Measurements from ENCODE around the gene CDK19.

CDK19 gene

GRCh38 chr6:110563711-110564110 lies 251.6 kb downstream of the CDK19 start:
- H3K27ac ChIP-seq (ENCODE audit: low read depth in 2 of 2, low read length in 2 of 2) = no peak overlapping the region
- no peak overlapping the region for H3K9ac ChIP-seq (ENCODE audit: low read depth in 1 of 2, low read length in 2 of 2)
- H3K4me1 ChIP-seq (ENCODE audit: control insufficient read depth in 2 of 2, insufficient read depth in 2 of 2, low read length in 2 of 2) = peaks cover 18 to 36% of the 10 kb centered on the region in 2 donors
- no peaks in the 10 kb centered on the region for H3K27me3 ChIP-seq (ENCODE audit: control insufficient read depth in 2 of 2, insufficient read depth in 2 of 2, low read length in 2 of 2)
- H3K36me3 ChIP-seq (ENCODE audit: control insufficient read depth in 2 of 2, insufficient read depth in 2 of 2, low read length in 2 of 2) = no peaks in the 10 kb centered on the region
- no peak overlapping the region for H3K4me3 ChIP-seq (ENCODE audit: low read length in 2 of 2)
- no peaks in the 10 kb centered on the region for H3K9me3 ChIP-seq (ENCODE audit: control insufficient read depth in 2 of 2, low read length in 2 of 2)

GRCh38 chr6:110562316-110562915 lies 252.9 kb downstream of the CDK19 start:
- Histone ChIP-seq H3K27me3 (ENCODE audit: control insufficient read depth in 2 of 2, insufficient read depth in 2 of 2, low read length in 2 of 2) (no peaks in the 10 kb centered on the region), H3K4me1 (ENCODE audit: control insufficient read depth in 2 of 2, insufficient read depth in 2 of 2, low read length in 2 of 2) (peaks cover 15 to 30% of the 10 kb centered on the region in 2 donors), H3K4me3 (ENCODE audit: low read length in 2 of 2) (no peak overlapping the region), H3K9me3 (ENCODE audit: control insufficient read depth in 2 of 2, low read length in 2 of 2) (no peaks in the 10 kb centered on the region), H3K36me3 (ENCODE audit: control insufficient read depth in 2 of 2, insufficient read depth in 2 of 2, low read length in 2 of 2) (no peaks in the 10 kb centered on the region), H3K9ac (ENCODE audit: low read depth in 1 of 2, low read length in 2 of 2) (no peak overlapping the region), H3K27ac (ENCODE audit: low read depth in 2 of 2, low read length in 2 of 2) (no peak overlapping the region)

DNA sequence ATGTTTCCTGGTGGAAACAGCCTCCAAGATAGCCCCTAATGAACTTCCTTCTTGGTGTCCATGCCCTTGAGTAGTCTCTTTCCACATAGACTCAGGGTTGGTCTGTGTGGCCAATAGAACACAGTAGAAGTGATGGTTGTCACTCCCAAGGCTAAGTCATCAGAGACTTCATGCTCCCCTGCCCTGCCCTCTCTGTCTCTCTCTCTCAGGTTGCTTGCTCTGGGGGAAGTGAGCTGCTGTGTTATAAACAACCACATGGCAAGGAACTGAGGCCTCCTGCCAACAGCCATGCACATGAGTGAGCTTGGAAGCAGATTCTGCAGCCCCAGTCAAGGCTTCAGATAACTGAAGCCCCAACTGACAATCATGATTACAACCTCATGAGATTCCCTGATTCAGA lies 253.6 kb downstream of the CDK19 start:
- no peak overlapping the region for H3K4me3 ChIP-seq (ENCODE audit: low read length in 2 of 2)
- H3K36me3 ChIP-seq (ENCODE audit: control insufficient read depth in 2 of 2, insufficient read depth in 2 of 2, low read length in 2 of 2) = no peaks in the 10 kb centered on the region
- no peak overlapping the region for H3K27ac ChIP-seq (ENCODE audit: low read depth in 2 of 2, low read length in 2 of 2)
- no peaks in the 10 kb centered on the region for H3K9me3 ChIP-seq (ENCODE audit: control insufficient read depth in 2 of 2, low read length in 2 of 2)
- no peak overlapping the region for H3K9ac ChIP-seq (ENCODE audit: low read depth in 1 of 2, low read length in 2 of 2)
- no peaks in the 10 kb centered on the region for H3K27me3 ChIP-seq (ENCODE audit: control insufficient read depth in 2 of 2, insufficient read depth in 2 of 2, low read length in 2 of 2)
- peaks cover 11 to 23% of the 10 kb centered on the region in 2 donors for H3K4me1 ChIP-seq (ENCODE audit: control insufficient read depth in 2 of 2, insufficient read depth in 2 of 2, low read length in 2 of 2)

GRCh38 chr6:110561008-110561396 lies 254.3 kb downstream of the CDK19 start:
- no peaks in the 10 kb centered on the region for H3K36me3 ChIP-seq (ENCODE audit: control insufficient read depth in 2 of 2, insufficient read depth in 2 of 2, low read length in 2 of 2)
- peaks cover 5 to 17% of the 10 kb centered on the region in 2 donors for H3K4me1 ChIP-seq (ENCODE audit: control insufficient read depth in 2 of 2, insufficient read depth in 2 of 2, low read length in 2 of 2)
- H3K9ac ChIP-seq (ENCODE audit: low read depth in 1 of 2, low read length in 2 of 2) = no peak overlapping the region
- no peak overlapping the region for H3K4me3 ChIP-seq (ENCODE audit: low read length in 2 of 2)
- H3K9me3 ChIP-seq (ENCODE audit: control insufficient read depth in 2 of 2, low read length in 2 of 2) = no peaks in the 10 kb centered on the region
- H3K27ac ChIP-seq (ENCODE audit: low read depth in 2 of 2, low read length in 2 of 2) = peak overlapping the region in 1 of 2 donors; percentile 55
- no peaks in the 10 kb centered on the region for H3K27me3 ChIP-seq (ENCODE audit: control insufficient read depth in 2 of 2, insufficient read depth in 2 of 2, low read length in 2 of 2)

GRCh38 chr6:110560239-110561007 lies 254.8 kb downstream of the CDK19 start:
- Histone ChIP-seq H3K36me3 (ENCODE audit: control insufficient read depth in 2 of 2, insufficient read depth in 2 of 2, low read length in 2 of 2) (no peaks in the 10 kb centered on the region), H3K4me3 (ENCODE audit: low read length in 2 of 2) (no peak overlapping the region), H3K9ac (ENCODE audit: low read depth in 1 of 2, low read length in 2 of 2) (no peak overlapping the region), H3K27ac (ENCODE audit: low read depth in 2 of 2, low read length in 2 of 2) (peak overlapping the region in 1 of 2 donors; percentile 55), H3K4me1 (ENCODE audit: control insufficient read depth in 2 of 2, insufficient read depth in 2 of 2, low read length in 2 of 2) (peaks cover 5 to 13% of the 10 kb centered on the region in 2 donors), H3K9me3 (ENCODE audit: control insufficient read depth in 2 of 2, low read length in 2 of 2) (no peaks in the 10 kb centered on the region), H3K27me3 (ENCODE audit: control insufficient read depth in 2 of 2, insufficient read depth in 2 of 2, low read length in 2 of 2) (no peaks in the 10 kb centered on the region)
